ENCODE data around the gene IGSF9B.

Gene IGSF9B

GRCh38 chr11:133930053-133930766 is 26.6 kb downstream of the IGSF9B start:
- Histone ChIP-seq H3K9ac (ENCODE audit: low read length) (no peak overlapping the region), H3F3A (ENCODE audit: insufficient read depth) (no peaks in the 10 kb centered on the region), H2AFZ (ENCODE audit: low read depth, low read length, severe bottlenecking) (no peak overlapping the region), H3K4me3 (ENCODE audit: insufficient read depth, low read length, poor library complexity, severe bottlenecking) (no peak overlapping the region), H3K79me2 (ENCODE audit: insufficient read depth, low read length) (no peaks in the 10 kb centered on the region), H3K9me3 (ENCODE audit: insufficient read depth, low read length) (no peaks in the 10 kb centered on the region), H3K9me2 (replicated peaks; ENCODE audit: insufficient read depth, low read length) (no peaks in the 10 kb centered on the region), H3K27me3 (ENCODE audit: low read length) (no peaks in the 10 kb centered on the region), H4K20me1 (ENCODE audit: low read depth, low read length) (no peaks in the 10 kb centered on the region), H3K27ac (ENCODE audit: low read depth, low read length) (no peak overlapping the region), H3K4me2 (ENCODE audit: low read depth, low read length, poor library complexity, severe bottlenecking) (no peak overlapping the region), H3K36me3 (ENCODE audit: low read length) (no peaks in the 10 kb centered on the region)
- TF ChIP-seq EZH2phosphoT487 (conservative IDR thresholded peaks at IDR 0.05; ENCODE audit: low read length) (no peak), CTCF (IDR thresholded peaks at IDR 0.05; ENCODE audit: insufficient read depth, low read length, poor library complexity, severe bottlenecking) (no peak)

DNA sequence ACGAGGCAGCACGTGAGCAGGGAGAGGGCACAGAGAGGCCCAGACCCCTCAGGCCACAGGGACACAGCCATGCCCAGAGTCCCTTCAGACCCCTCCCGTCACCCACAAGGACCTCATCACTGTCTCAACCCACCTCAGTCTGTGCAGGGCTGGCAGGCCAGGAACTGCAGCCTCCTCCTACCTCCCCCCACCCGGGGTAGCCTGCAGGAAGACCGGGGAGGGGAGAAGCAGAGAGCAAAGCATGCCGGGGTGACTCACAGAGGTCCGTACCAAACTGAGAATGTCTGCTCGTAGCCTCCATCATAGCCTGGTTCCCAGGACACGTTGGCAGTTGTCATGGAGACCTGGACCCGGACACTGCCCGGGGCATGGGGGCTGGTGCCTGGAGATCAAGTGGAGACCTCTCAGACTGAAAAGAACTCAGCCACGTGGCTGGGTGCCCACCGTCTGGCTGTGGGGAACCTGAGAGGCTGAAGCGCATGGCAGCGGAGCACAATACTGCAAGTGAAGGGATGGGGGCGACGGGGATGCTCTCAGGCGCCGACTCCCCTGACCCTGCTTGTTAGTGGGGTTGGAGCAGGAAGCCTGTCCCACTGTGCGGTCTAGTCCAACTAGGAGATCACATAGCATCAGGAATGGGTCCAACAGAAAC is 27.2 kb downstream of the IGSF9B start:
- H3K79me2 ChIP-seq (ENCODE audit: insufficient read depth, low read length), result no peaks in the 10 kb centered on the region
- TF ChIP-seq CTCF (IDR thresholded peaks at IDR 0.05; ENCODE audit: insufficient read depth, low read length, poor library complexity, severe bottlenecking), result no peak
- TF ChIP-seq EZH2phosphoT487 (conservative IDR thresholded peaks at IDR 0.05; ENCODE audit: low read length), result no peak
- H3K4me3 ChIP-seq (ENCODE audit: insufficient read depth, low read length, poor library complexity, severe bottlenecking), result no peak overlapping the region
- H3F3A ChIP-seq (ENCODE audit: insufficient read depth), result no peaks in the 10 kb centered on the region
- H4K20me1 ChIP-seq (ENCODE audit: low read depth, low read length), result no peaks in the 10 kb centered on the region
- no peak overlapping the region for H3K9ac ChIP-seq (ENCODE audit: low read length)
- H3K27ac ChIP-seq (ENCODE audit: low read depth, low read length), result no peak overlapping the region
- H3K36me3 ChIP-seq (ENCODE audit: low read length), result no peaks in the 10 kb centered on the region
- H3K9me3 ChIP-seq (ENCODE audit: insufficient read depth, low read length), result no peaks in the 10 kb centered on the region
- H3K27me3 ChIP-seq (ENCODE audit: low read length), result no peaks in the 10 kb centered on the region
- no peak overlapping the region for H2AFZ ChIP-seq (ENCODE audit: low read depth, low read length, severe bottlenecking)
- no peaks in the 10 kb centered on the region for H3K9me2 ChIP-seq (replicated peaks; ENCODE audit: insufficient read depth, low read length)
- H3K4me2 ChIP-seq (ENCODE audit: low read depth, low read length, poor library complexity, severe bottlenecking), result no peak overlapping the region

GRCh38 chr11:133928628-133929059 is 28.1 kb downstream of the IGSF9B start:
- H3K9me2 ChIP-seq (replicated peaks; ENCODE audit: insufficient read depth, low read length), result no peaks in the 10 kb centered on the region
- H3K79me2 ChIP-seq (ENCODE audit: insufficient read depth, low read length), result no peaks in the 10 kb centered on the region
- H3K9ac ChIP-seq (ENCODE audit: low read length), result no peak overlapping the region
- H3K36me3 ChIP-seq (ENCODE audit: low read length), result no peaks in the 10 kb centered on the region
- H3K4me2 ChIP-seq (ENCODE audit: low read depth, low read length, poor library complexity, severe bottlenecking), result no peak overlapping the region
- TF ChIP-seq EZH2phosphoT487 (conservative IDR thresholded peaks at IDR 0.05; ENCODE audit: low read length), result no peak
- TF ChIP-seq CTCF (IDR thresholded peaks at IDR 0.05; ENCODE audit: insufficient read depth, low read length, poor library complexity, severe bottlenecking), result no peak
- H3F3A ChIP-seq (ENCODE audit: insufficient read depth), result no peaks in the 10 kb centered on the region
- H3K9me3 ChIP-seq (ENCODE audit: insufficient read depth, low read length), result no peaks in the 10 kb centered on the region
- no peak overlapping the region for H3K27ac ChIP-seq (ENCODE audit: low read depth, low read length)
- no peak overlapping the region for H2AFZ ChIP-seq (ENCODE audit: low read depth, low read length, severe bottlenecking)
- H3K4me3 ChIP-seq (ENCODE audit: insufficient read depth, low read length, poor library complexity, severe bottlenecking), result no peak overlapping the region
- no peaks in the 10 kb centered on the region for H3K27me3 ChIP-seq (ENCODE audit: low read length)
- H4K20me1 ChIP-seq (ENCODE audit: low read depth, low read length), result no peaks in the 10 kb centered on the region
